NCI-H460 (cell line): ENCODE measurements around the gene SBF1. TPM values are rescaled to one million over a fixed set of nuclear protein-coding genes. Genes with fewer than 3 reads are reported as not detected.
"Not testable (repeated sequence)": the region's sequence is repeated elsewhere in the genome, so short reads cannot be mapped to it uniquely, and the experiment has no call there.

Experiments
- DNase-seq: peaks from one replicate; pipeline ENCODE4 v3.0.0-alpha.2; 2016; ENCODE audit warnings: low read depth; ENCODE audit errors: extremely low read depth
- total RNA-seq: library from RNA; depleted of rRNA; stranded (reverse); fragments of >200 nt; shearing (Covaris generic); gene quantifications from 2 replicates; pipeline ENCODE4 v1.2.3, GENCODE V29; 2014

SBF1 gene
- total RNA-seq, 1 experiment from 2014 or later: 37.0 TPM

DNA sequence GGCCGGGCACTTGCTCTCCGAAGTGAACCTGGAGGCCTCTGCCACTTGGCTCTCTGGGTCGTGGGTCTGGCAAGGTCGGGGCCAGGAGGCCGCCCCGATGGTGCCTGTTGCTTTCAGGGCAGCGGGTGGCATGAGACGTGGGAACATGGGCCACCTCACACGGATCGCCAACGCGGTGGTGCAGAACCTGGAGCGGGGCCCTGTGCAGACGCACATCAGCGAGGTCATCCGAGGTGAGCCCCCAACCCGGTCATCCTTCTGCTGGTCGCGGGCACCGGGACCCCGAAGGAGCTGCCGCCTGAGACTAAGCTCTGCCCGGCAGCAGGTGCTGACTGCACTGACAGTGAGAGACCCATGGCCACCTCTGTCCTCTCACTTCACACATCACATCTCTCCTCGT lies 40.0 kb downstream of the SBF1 start:
- no peak for DNase-seq

DNA sequence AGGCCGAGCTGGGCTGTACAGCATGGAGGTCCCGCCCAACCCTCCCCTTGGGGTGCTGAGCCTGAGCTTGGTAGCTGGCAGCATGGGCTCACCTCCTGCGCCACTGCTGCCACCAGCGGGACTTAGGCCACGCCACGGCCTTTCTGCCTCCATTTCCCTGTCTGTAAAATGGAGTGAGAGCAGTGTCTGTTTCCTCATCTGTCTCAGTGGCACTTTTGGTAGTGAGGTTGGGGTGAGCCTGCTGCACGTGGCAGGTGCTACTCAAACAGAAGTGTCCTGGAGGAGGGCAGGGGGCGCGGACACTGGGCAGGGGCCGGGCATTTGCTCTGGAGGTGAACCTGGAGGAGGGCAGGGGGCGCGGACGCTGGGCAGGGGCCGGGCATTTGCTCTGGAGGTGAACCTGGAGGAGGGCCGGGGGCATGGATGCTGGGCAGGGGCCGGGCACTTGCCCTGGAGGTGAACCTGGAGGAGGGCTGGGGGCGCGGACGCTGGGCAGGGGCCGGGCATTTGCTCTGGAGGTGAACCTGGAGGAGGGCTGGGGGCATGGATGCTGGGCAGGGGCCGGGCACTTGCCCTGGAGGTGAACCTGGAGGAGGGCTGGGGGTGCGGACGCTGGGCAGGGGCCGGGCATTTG lies 41.8 kb downstream of the SBF1 start:
- not testable (repeated sequence) for DNase-seq

DNA sequence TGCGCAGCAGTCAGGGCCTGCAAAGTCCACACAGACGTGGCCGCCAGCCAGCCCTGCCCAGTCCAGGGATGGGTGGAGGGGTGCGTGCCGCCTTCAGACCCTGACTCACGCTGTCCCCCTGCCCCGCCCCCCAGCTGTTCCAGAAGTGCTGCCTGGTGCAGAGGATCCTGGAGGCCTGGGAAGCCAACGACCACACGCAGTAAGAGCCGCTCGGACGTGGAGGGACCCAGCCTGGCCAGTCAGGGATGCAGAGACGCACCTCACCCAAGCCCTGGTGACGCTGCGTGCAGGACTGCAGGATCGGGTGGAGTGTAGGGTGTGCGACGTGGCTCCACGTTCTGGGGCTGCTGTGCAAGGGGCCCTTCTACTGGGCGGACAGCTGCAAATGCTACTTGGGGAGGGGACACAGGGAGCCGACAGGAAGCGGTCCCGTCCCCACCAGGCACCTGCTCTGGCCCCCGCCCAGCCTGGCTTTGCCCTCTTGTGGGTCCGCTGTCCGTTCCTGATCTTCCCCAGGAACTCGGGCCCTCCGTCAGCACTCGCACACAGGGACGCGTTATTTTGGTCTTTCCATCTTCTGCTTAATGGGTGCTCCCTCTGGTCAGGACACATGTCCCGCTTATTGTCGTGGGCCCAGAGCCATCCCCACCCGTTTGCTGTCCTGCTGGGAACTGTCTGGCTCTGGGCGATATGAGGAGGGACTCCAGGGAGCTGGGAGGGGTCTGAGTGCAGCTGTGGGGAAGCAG lies 42.5 kb downstream of the SBF1 start:
- no peak for DNase-seq

DNA sequence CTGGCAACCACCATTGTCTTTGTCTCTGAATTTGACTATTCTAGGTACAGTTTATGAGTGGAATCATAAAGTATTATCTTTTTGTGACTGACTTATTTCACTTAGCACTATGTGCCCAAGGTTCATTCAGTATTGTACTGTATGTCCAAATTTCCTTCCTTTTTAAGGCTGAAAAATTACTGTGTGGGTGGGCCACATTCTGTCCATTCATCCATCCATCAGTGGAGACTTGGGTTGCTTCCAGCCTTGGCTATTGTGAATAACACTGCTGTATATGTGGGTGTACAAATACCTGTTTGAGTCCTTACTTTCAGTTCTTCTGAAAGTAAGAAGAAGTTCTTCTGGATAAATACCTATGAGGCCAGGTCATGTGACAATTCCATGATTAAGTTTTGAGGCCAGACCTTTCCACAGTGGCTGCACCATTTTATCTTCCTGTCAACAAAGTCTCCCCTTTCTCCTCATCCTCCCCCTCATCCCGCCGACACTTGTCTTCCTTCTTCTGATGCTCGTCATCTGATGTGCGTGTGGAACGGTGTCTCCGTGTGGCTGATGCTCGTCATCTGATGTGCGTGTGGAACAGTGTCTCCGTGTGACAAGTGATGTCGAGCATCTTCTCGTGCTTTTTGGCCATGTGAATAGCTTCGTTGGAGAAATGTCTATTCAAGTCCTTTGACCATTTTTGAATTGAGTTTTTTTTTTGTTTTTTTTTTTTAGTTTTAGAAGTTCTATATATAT lies 49.5 kb downstream of the SBF1 start:
- no peak for DNase-seq

DNA sequence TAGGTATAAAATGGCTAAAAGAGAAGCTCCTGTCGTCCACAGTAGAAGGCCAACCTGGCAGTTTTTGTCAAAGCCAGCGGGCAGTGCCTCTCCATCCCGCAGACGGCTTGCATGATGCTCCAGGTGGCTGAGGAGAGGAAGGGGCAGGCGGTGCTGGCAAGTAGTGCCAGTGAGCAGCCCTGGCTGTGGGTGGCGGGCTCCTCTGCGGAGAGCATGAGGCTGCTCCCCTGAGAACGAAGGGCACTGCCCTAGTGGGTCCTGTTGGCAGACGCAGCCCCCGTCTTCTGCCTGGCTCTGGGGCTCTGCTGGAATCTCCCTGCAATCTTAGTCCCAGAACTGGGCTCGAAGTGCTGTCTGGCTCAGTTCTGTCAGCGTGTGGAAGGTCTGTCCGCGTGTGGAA lies 50.9 kb downstream of the SBF1 start:
- no peak for DNase-seq

DNA sequence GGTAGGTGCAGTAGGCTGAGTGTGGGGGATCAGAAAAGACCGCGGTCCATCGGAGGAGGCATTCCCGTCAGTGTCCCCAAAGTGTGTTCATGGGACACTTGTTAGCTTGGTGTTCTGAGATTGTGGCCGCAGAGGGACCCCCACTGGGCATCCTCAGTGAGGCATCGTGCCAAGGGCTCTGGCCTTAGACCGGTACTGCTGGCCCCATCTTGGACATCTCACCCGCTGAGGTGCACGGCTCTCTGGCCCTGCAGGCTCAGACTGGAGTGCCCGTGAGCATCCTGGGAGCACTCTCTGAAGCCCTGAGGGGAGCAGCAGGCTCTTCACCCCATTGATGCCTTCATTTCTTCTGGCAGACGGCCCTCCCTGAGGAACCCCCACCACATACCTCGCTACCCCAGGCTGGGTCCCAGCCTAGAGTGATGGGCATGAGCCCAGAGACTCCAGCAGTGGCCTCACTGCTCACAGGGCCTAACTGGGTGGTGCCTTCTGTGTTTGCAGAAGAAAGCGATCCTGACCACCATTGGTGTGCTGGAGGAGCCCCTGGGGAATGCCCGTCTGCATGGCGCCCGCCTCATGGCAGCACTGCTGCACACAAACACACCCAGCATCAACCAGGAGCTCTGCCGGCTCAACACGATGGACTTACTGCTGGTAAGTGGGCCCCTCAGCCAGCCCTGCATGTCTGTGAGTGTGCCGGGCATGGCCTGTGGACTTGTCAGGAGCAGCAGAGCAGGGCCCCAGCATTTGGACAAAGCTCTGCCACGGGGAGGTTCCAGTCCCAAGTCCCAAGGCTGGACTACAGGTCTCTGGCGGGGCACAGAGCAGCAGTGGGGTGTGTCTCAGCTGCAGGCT lies 51.6 kb downstream of the SBF1 start:
- no peak for DNase-seq

DNA sequence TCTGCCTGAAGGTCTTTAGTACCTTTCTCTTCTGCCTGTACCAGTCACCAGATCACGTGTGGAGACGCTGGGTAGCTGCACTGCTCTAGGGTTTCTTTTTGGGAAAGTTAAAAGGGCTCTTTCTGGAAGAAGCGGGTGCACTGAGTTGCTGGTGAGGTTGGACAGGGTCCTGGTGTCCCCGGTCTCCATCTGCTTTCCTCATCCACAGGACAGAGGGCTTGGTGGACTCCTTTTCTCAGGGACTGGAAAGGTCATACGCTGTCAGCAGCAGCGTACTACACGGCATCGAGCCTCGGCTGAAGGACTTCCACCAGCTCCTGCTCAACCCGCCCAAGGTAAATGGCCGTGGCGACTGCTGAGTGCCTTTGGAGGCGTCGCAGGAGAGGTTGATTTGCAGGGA lies 52.8 kb downstream of the SBF1 start:
- no peak for DNase-seq

DNA sequence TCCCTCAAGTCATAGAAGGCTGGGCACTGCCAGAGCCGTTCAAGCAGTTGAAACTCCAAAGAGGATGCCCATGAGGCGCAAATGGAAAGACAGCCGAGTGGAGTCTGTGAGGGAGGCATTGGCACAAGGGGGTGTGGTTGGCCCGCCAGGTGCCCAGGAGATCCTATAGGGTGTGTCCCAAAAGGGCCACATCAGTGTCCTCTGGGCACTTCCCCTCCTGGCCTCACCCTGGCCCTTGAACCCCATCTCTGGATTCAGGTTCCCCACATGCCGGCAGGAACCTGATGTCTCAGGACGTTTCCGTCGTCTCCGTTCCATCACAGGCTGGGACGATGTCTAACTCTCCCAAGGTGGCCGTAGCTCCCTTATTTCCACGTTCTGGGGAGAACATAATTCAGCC lies 54.3 kb downstream of the SBF1 start:
- no peak for DNase-seq

DNA sequence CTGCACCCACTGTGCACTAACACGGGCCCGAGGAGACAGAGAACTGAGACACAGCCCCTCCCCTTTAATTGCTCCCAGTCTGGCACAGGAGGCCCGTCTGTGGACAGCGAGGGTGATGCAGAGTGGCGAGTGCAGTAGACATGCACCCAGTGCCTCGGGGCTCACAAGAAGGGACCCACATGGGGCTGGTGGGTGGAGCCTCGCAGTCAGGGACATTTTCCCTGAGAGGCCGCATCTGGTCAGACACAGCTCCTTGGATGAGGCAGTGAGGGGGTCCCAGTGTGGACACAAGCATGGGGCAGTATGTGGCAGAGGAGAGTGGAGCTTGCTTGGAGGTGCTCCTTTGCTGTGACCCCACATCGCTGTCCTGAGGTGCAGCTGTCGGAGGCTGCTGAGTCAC lies 54.8 kb downstream of the SBF1 start:
- DNase-seq: no peak

DNA sequence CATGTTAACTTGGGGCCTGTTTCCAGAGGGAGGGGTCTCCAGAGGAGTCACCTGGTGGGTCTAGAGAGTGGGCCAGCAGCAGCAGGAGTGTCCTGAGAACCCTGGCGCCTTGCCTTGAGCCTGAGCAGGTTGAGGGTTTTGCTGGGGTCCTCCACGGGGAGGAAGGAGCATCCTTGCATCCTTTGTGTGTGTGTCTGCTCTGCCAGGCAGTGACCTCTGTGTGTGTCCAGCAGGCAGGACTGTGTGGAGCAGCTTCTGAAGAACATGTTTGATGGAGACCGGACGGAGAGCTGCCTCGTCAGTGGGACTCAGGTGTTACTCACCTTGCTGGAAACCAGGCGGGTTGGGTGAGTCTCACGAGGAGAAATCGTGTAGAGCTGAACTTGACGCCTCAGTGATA lies 55.7 kb downstream of the SBF1 start:
- no peak for DNase-seq

DNA sequence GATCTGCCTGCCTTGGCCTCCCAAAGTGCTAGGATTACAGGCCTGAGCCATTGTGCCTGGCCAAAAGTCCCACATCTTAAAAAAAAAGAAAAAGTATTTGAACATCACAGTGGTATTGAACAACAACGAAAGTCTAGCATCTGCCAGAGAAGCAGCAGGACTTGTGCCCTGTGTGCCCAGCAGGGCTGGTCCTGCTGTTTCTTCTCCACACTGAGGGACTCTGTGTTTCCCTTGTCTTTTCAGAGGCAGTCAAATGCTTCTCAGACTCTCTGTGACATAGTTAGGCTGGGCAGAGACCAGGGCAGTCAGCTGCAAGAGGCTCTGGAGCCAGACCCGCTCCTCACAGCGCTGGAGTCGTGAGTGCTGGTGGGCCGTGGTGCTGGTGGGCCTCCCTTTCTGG lies 56.2 kb downstream of the SBF1 start:
- DNase-seq: no peak

DNA sequence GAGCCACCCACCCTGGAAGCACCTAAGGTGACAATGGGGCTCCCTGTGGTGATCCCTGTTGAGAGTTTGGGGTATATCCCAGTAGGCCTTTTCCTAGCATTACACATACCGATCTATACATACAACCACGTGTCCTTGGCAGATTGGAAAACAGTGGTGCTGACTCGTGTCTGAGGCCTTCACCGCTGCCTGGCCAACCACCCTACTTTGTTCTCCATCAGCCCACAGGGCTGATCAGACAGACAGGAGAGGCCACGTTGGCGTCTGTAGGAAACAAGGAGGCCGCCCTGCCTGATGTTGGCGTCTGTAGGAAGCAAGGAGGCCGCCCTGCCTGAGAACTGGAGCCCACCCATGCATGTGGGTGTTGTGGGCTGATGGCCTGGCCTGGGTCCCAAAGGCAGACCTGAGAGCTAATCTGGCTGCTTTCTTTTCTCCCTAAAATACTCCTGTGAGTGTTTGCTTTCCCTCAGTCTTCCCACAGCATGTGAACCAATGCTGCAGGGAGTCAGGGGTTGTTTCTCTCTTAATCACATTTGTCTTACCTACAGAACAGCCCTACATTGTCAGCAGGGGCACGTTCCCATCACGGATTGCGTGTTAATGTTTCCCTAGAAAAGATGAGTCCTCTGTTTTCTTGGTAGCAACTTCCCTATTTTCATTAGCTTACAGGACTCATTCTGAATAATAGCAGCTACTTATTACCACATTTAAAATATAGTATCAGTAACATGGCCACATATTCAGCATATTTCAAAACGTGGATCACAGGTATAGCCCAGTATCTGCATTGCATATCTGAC lies 57.2 kb downstream of the SBF1 start:
- no peak for DNase-seq

DNA sequence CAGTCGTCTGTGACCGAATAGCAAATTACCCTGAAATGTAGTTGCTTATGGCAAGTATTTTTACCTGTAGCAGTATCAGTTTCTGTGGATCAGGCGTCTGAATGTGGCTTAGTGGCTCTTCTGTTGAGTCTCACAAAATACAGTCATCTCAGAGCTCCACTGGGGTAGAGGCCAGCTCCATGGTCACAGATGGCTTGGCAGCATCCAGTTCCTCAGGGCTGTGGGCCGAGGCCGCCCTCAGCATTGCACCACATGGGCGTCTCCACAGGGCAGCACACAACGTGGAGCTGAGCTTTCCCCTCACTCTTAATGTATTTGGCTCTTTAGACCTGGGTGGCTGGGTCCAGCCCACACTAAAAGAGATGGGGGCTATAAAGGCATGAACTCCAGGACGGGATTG lies 57.8 kb downstream of the SBF1 start:
- no peak for DNase-seq

DNA sequence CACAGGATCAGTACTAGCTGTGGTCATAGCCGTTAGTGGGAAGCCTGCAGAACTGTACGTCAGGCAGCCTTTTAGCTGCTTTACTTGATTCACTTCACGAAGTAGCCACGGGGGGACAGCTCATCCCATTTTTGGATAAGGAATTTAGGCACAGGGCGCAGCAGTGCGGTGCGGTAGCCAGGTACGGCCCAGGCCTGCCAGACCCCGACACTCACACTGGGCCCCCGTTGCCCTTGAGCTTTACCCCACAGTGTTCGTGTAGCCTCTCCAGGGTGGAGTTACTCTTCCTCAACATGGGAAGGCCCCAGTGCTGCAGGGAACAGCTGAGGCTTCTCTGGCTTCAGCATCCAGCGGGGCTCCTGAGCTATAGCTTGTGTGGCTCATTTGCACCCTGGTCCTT lies 59.4 kb downstream of the SBF1 start:
- no peak for DNase-seq

DNA sequence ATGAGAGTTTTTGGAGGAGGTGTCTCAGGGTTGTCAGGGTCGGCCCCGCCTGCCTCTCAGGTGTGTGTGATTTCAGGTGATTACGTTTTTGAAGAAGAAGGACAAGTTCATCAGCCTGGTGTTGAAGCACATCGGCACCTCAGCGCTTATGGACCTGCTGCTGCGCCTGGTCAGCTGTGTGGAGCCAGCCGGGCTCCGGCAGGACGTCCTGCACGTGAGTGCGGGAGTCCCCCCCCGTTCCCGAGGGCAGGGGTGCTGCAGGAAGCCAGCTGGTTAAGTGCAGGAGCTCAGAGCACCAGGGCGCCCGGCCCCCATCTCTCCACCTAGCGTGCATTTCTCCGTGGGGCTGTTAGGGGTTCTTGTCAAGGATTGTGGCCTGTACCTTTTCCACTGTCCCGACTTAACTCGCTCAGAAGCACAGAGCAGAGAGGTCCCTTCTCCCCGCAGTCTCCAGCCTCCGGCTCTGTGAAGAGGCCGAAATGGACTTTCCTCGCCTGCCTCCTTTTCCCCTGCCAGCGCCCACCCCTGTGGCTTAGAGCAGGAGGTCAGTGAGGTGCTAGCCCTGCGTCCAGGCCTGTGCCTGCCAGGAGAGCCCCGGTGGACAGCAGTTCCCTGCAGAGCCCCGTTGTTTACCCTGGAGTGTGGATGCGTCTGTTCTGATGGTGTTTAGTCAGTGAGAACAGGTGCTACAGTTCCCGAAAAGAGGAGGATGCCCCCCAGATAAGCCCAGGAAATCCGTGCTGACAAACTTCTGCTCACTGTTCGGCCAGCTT lies 60.2 kb downstream of the SBF1 start:
- DNase-seq: no peak

DNA sequence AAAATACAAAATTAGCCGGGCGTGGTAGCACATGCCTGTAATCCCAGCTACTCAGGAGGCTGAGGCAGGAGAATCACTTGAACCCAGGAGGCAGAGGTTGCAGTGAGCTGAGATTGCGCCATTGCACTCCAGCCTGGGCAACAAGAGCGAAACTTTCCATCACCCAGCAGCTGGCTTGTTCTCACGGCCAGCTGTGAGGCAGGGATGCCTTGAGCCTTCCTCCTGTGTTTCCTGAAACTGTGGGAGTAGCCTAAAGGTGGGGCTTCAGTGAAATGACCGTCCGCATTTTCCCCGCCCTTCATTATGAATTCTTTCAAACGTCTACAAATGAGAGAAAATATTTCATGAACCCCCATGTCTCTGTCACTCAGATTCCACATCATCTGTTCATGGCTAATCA lies 65.9 kb downstream of the SBF1 start:
- DNase-seq: not testable (repeated sequence)

DNA sequence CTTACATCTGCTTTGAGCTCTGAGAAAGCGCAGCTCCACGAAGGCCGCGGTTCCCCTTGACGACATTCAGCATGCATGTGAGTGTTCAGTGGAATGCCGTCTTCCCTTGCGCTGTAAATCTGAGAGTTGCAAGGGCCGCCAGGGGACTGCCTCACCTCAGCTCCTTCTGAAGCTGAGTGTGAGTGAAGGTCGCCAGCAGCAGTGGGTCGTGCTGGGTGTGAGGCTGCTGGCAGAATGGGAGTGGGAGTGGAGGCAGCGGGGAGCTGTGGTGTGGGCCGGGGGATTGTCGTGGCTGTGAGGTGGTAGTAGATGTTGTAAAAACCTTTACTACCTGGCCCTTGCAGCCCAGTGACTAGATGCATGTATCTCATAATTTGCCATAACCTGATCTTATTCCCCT lies 66.5 kb downstream of the SBF1 start:
- no peak for DNase-seq

DNA sequence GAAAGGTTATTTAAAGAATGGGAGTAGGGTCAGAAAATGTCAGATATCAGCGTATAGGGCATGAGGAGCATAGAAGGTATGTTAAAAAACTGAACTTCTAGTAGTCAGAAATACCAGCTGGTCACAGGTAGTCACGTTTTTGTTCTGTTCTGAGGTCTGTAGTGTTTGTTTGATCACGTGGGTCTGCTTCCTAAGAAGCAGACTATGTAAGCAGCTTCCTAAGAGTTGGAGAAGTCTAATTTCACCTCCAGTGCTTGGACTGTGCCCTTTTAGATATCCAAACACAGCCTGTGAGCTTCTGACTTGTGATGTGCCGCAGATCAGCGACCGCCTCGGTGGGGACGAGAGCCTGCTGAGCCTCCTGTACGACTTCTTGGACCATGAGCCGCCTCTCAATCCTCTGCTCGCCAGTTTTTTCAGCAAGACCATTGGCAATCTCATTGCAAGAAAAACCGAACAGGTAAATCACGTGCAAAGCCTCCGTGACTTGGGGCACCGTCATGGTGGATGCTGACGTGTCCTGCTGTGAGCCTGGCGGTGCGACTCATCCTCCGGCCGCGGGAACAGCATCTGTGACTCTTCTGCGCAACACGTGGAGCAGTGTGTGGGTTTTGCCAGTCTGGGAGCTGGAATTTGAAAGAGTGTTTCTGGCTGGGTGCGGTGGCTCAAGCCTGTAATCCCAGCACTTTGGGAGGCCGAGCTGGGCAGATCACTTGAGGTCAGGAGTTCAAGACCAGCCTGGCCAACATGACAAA lies 68.2 kb downstream of the SBF1 start:
- DNase-seq: no peak

DNA sequence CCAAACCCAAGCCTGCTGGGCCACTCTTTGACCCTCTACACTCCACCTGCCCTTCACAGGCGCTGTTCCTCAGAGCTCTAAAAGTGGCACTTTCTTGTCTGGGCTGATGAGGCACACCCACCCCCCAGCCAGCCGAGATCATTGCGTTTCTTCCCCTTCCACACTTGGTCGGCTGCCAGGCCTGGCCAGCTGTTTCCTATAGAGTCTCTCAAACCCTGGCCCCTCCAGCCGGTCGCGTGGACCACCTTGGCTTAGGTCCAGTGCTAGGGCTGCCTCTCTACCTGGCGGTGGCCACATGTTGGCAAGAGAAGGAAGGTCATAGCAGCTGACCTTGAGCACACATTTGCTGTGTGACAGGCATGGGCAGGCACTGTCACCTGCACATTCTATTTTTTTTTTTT lies 71.1 kb downstream of the SBF1 start:
- DNase-seq: no peak
